Mesenchymal stem cell (in vitro differentiated cells and primary cell): ENCODE measurements around the gene STX1B.

Experiments
- DNase-seq: peaks from one replicate; pipeline ENCODE4 v3.0.0-alpha.2; 2013
- H2AFZ ChIP-seq: one replicate; pipeline ENCODE4 v1.6.1; 2013; ENCODE audit warnings: low read depth, mild to moderate bottlenecking, control low read depth, inconsistent platforms, low read length, moderate library complexity
- H2AK5ac ChIP-seq: 2 replicates; pipeline ENCODE4 v1.6.1; 2013; ENCODE audit warnings: low read length, moderate library complexity, mild to moderate bottlenecking, inconsistent platforms; ENCODE audit not compliant: severe bottlenecking
- H2BK120ac ChIP-seq: one replicate; pipeline ENCODE4 v1.6.1; 2013; ENCODE audit warnings: low read depth, mild to moderate bottlenecking, inconsistent platforms, low read length, moderate library complexity
- H2BK12ac ChIP-seq, 2 experiments: one replicate each; pipeline ENCODE4 v1.6.1; 2013; ENCODE audit warnings: inconsistent platforms in 2 of 2, low read length in 2 of 2, mild to moderate bottlenecking in 2 of 2, moderate library complexity in 2 of 2, control low read depth in 1 of 2
- H2BK15ac ChIP-seq: one replicate; pipeline ENCODE4 v1.6.1; 2013; ENCODE audit warnings: mild to moderate bottlenecking, low read depth, inconsistent platforms; ENCODE audit not compliant: poor library complexity, severe bottlenecking
- H2BK5ac ChIP-seq: 2 replicates; pipeline ENCODE4 v1.6.1; 2013; ENCODE audit warnings: low read depth, mild to moderate bottlenecking, low read length, control low read depth, inconsistent platforms; ENCODE audit not compliant: poor library complexity, severe bottlenecking
- H3K14ac ChIP-seq, 2 experiments: one replicate each; pipeline ENCODE4 v1.6.1; 2013; ENCODE audit warnings: inconsistent platforms in 2 of 2, low read length in 2 of 2, control low read depth in 1 of 2, mild to moderate bottlenecking in 1 of 2, moderate library complexity in 1 of 2
- H3K18ac ChIP-seq, 2 experiments: one replicate each; pipeline ENCODE4 v1.6.1; 2013; ENCODE audit warnings: inconsistent platforms in 2 of 2, low read length in 2 of 2, control low read depth in 1 of 2, low read depth in 1 of 2, mild to moderate bottlenecking in 1 of 2
- H3K23ac ChIP-seq, 2 experiments: one replicate each; pipeline ENCODE4 v1.6.1; 2013; ENCODE audit warnings: inconsistent platforms in 2 of 2, low read length in 2 of 2, mild to moderate bottlenecking in 2 of 2, moderate library complexity in 2 of 2, control low read depth in 1 of 2
- H3K27ac ChIP-seq: 2 replicates; pipeline ENCODE4 v1.5.1; 2013; ENCODE audit warnings: mild to moderate bottlenecking, moderate library complexity, low read length, control low read depth, inconsistent platforms; ENCODE audit not compliant: poor library complexity, severe bottlenecking
- H3K27me3 ChIP-seq, 2 experiments: 2 replicates each; pipeline versions ENCODE4 v1.6.1 to v1.7.0; 2013; ENCODE audit warnings: low read length in 2 of 2, mild to moderate bottlenecking in 2 of 2, moderate library complexity in 2 of 2, control low read depth in 1 of 2, inconsistent platforms in 1 of 2; ENCODE audit not compliant: control insufficient read depth in 1 of 2, insufficient read depth in 1 of 2
- H3K36me3 ChIP-seq, 2 experiments: 2 replicates each; pipeline versions ENCODE4 v1.6.1 to v1.7.0; 2013; ENCODE audit warnings: low read length in 2 of 2, control low read depth in 1 of 2, inconsistent platforms in 1 of 2, low read depth in 1 of 2, mild to moderate bottlenecking in 1 of 2; ENCODE audit not compliant: insufficient read depth in 2 of 2, control insufficient read depth in 1 of 2
- H3K4ac ChIP-seq, 2 experiments: one replicate each; pipeline ENCODE4 v1.6.1; 2013; ENCODE audit warnings: inconsistent platforms in 2 of 2, low read length in 2 of 2, mild to moderate bottlenecking in 2 of 2, moderate library complexity in 2 of 2, control low read depth in 1 of 2, low read depth in 1 of 2
- H3K4me1 ChIP-seq: 2 replicates; pipeline ENCODE4 v1.6.1; 2013; ENCODE audit warnings: low read depth, low read length, control low read depth; ENCODE audit not compliant: control insufficient read depth, insufficient read depth
- H3K4me2 ChIP-seq: 2 replicates; pipeline ENCODE4 v1.6.1; 2013; ENCODE audit warnings: low read length, mild to moderate bottlenecking, inconsistent platforms; ENCODE audit not compliant: poor library complexity, severe bottlenecking
- H3K4me3 ChIP-seq, 2 experiments: 2 replicates each; pipeline versions ENCODE4 v1.5.1 to v1.7.0; 2013; ENCODE audit warnings: low read length in 2 of 2, mild to moderate bottlenecking in 2 of 2, control low read depth in 1 of 2, low read depth in 1 of 2; ENCODE audit not compliant: insufficient read depth in 1 of 2
- H3K79me1 ChIP-seq: replicated peaks from 2 replicates; pipeline ENCODE4 v1.6.1; 2013; ENCODE audit warnings: mild to moderate bottlenecking, control low read depth, low read length, inconsistent platforms; ENCODE audit not compliant: poor library complexity, severe bottlenecking
- H3K9ac ChIP-seq: 2 replicates; pipeline ENCODE4 v1.7.0; 2013; ENCODE audit warnings: mild to moderate bottlenecking, low read length, moderate library complexity
- H3K9me3 ChIP-seq: 2 replicates; pipeline ENCODE4 v1.7.0; 2013; ENCODE audit warnings: mild to moderate bottlenecking, low read length; ENCODE audit not compliant: control insufficient read depth
- H4K8ac ChIP-seq: one replicate; pipeline ENCODE4 v1.6.1; 2013; ENCODE audit warnings: inconsistent platforms, mild to moderate bottlenecking, low read length, moderate library complexity
- H4K91ac ChIP-seq: one replicate; pipeline ENCODE4 v1.6.1; 2013; ENCODE audit warnings: mild to moderate bottlenecking, low read length, inconsistent platforms
- WGBS: methylation state at CpG from one replicate; pipeline ENCODE4 v1.1.7; 2013; ENCODE audit warnings: mixed read lengths; 5-methylcytosine and 5-hydroxymethylcytosine counted together

The STX1B gene

DNA sequence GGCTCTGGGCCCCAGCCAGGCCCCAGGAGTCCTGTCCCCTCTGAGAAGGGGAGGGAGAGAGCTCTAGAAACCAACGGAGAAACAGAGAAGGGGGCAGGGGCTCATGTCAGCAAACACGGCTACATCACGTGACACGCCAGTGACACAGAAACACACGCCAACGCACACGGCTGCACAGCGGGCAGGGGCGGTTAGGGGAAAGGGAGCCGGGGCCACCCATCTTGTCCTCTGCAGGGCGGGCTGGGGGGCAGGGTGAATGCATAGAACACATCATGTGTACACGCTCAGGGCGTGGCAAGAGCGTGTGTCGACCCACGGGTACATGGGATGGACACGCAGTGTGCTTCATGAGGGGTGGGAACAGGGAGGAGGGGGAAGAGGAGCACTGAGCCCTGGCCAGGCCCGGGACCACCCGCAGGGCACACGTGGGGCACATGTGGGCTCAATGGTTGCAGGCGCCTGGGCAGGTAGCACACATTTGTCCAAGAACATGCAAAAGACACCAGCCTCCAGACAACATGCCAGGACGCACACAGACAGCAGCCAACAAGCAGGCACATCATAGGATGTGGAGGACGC, 20.9 kb downstream of the STX1B start:
- no peak overlapping the region for H2BK15ac ChIP-seq
- no peak overlapping the region for H4K91ac ChIP-seq
- 93% methylated on average over 20 of the region's 23 CpGs for WGBS

DNA sequence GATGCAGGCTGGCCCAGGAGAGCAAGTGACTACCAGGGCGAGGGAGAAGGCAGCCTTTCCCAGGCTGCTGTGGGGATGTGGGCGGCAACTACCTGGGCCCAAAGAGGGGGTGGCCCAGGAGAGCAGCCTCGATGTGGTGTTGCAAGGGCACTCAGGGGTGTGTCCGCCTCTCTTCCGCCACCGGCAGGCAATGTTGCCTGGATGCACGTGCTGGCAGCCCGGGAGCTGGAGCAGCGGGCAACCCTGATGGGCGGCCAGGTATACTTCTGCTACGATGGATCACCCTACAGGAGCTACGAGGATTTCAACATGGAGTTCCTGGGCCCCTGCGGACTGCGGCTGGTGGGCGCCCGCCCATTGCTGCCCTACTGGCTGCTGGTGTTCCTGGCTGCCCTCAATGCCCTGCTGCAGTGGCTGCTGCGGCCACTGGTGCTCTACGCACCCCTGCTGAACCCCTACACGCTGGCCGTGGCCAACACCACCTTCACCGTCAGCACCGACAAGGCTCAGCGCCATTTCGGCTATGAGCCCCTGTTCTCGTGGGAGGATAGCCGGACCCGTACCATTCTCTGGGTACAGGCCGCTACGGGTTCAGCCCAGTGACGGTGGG, 22.8 kb downstream of the STX1B start:
- no peaks in the 10 kb centered on the region for H3K79me1 ChIP-seq

More for the DNA sequence above, 20.9 kb downstream of the STX1B start:
- H3K36me3 ChIP-seq: peaks cover 37 to 64% of the 10 kb centered on the region in 2 experiments
- no peak overlapping the region for H3K23ac ChIP-seq
- no peaks in the 10 kb centered on the region for H3K27me3 ChIP-seq
- no peak overlapping the region for H4K8ac ChIP-seq
- no peak overlapping the region for H3K27ac ChIP-seq
- no peak overlapping the region for H2BK5ac ChIP-seq
- no peak overlapping the region for H3K18ac ChIP-seq
- H3K9me3 ChIP-seq: no peaks in the 10 kb centered on the region
- no peaks in the 10 kb centered on the region for H3K79me1 ChIP-seq
- H3K14ac ChIP-seq: no peak overlapping the region
- no peak overlapping the region for H3K4me3 ChIP-seq
- H2AK5ac ChIP-seq: no peak overlapping the region
- no peak overlapping the region for H3K9ac ChIP-seq
- H3K4me1 ChIP-seq: peaks cover 27% of the 10 kb centered on the region
- no peak overlapping the region for H2BK120ac ChIP-seq
- H3K4me2 ChIP-seq: no peak overlapping the region
- H3K4ac ChIP-seq: no peak overlapping the region
- no peak for DNase-seq
- no peak overlapping the region for H2AFZ ChIP-seq
- H2BK12ac ChIP-seq: no peak overlapping the region

DNA sequence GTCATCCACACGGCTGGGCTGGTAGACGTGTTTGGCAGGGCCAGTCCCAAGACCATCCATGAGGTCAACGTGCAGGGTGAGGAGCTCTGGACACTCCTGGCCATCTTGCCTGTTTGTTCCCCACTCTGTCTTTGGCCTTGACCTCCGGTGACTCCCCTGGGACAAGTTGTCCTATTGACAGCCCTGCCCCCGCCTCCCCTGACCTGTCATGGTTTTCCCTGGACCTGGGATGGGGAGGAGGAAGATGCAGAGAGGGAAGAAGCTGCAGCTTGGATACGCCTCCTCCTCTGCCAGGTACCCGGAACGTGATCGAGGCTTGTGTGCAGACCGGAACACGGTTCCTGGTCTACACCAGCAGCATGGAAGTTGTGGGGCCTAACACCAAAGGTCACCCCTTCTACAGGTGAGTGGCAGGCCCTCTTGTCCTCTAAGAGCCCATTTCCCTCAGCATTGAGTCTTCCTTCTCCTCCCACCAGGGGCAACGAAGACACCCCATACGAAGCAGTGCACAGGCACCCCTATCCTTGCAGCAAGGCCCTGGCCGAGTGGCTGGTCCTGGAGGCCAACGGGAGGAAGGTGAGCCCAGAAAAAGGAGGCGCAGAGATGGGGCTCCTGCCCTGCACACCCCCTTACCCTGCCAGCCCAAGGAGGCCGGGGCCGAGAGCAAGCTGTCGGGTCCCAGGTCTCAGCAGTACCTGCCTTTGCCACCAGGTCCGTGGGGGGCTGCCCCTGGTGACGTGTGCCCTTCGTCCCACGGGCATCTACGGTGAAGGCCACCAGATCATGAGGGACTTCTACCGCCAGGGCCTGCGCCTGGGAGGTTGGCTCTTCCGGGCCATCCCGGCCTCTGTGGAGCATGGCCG, 24.1 kb downstream of the STX1B start:
- no peak overlapping the region for H2BK120ac ChIP-seq
- H2BK5ac ChIP-seq: no peak overlapping the region
- H3K4me2 ChIP-seq: no peak overlapping the region
- H3K18ac ChIP-seq: no peak overlapping the region
- 98% methylated on average over 29 of the region's 29 CpGs for WGBS
- H3K27me3 ChIP-seq: no peaks in the 10 kb centered on the region
- H3K4me3 ChIP-seq: peak overlapping the region in 1 of 2 experiments; percentile 92
- H3K14ac ChIP-seq: no peak overlapping the region
- DNase-seq: no peak
- peak overlapping the region in 1 of 2 experiments; percentile 28 for H2BK12ac ChIP-seq
- no peak overlapping the region for H3K27ac ChIP-seq
- H3K23ac ChIP-seq: no peak overlapping the region
- H3K79me1 ChIP-seq: no peaks in the 10 kb centered on the region
- peaks cover 49 to 75% of the 10 kb centered on the region in 2 experiments for H3K36me3 ChIP-seq
- H4K8ac ChIP-seq: no peak overlapping the region
- H3K4me1 ChIP-seq: peaks cover 30% of the 10 kb centered on the region
- H2AK5ac ChIP-seq: no peak overlapping the region
- H2AFZ ChIP-seq: no peak overlapping the region
- H4K91ac ChIP-seq: peak overlapping the region; percentile 19
- H3K4ac ChIP-seq: no peak overlapping the region
- peak overlapping the region; percentile 93 for H3K9ac ChIP-seq
- H3K9me3 ChIP-seq: no peaks in the 10 kb centered on the region
- no peak overlapping the region for H2BK15ac ChIP-seq

More for the DNA sequence above, 22.8 kb downstream of the STX1B start:
- Histone ChIP-seq H2BK5ac (no peak overlapping the region), H2BK15ac (no peak overlapping the region), H4K8ac (peak overlapping the region; percentile 22), H2AFZ (no peak overlapping the region), H3K4me2 (no peak overlapping the region), H3K36me3 (peaks cover 47 to 75% of the 10 kb centered on the region in 2 experiments), H3K4ac (no peak overlapping the region), H3K4me3 (no peak overlapping the region), H3K27ac (no peak overlapping the region), H3K14ac (no peak overlapping the region), H4K91ac (no peak overlapping the region), H3K27me3 (no peaks in the 10 kb centered on the region), H3K9ac (no peak overlapping the region), H3K9me3 (no peaks in the 10 kb centered on the region), H3K4me1 (peaks cover 31% of the 10 kb centered on the region), H3K18ac (no peak overlapping the region), H2BK120ac (no peak overlapping the region), H3K23ac (no peak overlapping the region), H2BK12ac (no peak overlapping the region), H2AK5ac (no peak overlapping the region)
- no peak for DNase-seq
- WGBS: 94% methylated on average over 30 of the region's 30 CpGs
